UCSD-AML1 (cell line): ENCODE results near the gene HSF4.
A peak's percentile ranks its signal among the peaks of the same experiment; 100 is the strongest.

Experiments
- DNase-seq: peaks from one replicate; lab custom pipeline; 2025; ENCODE audit not compliant: unreplicated experiment; lab: John Stamatoyannopoulos, UW

Gene HSF4

GRCh38 chr16:67150047-67150832 lies 14.3 kb upstream of the HSF4 start:
- no peak for DNase-seq

- no peak for DNase-seq
Measured at GRCh38 chr16:67150833-67151396, 13.6 kb upstream of the HSF4 start, which contains the start of gene B3GNT9. TSS of gene B3GNT9 (minus strand) at chr16:67150998. CDS start at chr16:67150485, 513 bp downstream.

DNA sequence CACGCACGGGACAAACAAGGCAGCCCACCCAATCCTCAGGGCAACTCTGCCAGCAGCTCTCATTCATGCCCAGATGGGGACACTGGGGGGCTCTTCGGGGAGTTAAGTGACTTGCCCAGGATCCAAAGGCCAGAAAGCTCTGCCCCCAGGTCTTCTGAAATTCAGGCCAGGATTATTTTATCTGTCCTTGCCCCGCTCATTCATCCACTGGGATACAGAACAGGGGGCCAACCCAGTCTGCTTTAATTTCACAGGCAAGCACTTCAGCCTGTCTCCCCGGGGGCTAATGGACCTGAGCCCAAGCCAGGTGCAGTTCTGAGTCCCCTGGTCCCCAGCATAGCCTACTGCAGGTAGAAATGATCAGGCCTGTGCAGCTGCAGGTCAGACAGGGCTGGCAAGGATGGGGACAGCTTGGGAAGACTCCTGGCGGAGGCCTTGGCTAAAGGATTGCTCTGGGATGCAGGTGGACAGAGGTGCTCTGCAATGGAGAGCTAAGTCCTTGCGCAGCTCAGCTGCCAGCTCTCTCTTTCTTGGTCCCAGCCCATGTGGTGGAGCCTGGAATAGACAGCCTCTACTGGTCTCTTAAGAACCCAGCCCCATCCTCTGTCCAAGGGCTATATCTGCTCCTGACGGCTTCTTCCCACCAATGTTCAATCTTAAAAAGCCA lies 13.0 kb upstream of the HSF4 start:
- DNase-seq, result no peak

DNA sequence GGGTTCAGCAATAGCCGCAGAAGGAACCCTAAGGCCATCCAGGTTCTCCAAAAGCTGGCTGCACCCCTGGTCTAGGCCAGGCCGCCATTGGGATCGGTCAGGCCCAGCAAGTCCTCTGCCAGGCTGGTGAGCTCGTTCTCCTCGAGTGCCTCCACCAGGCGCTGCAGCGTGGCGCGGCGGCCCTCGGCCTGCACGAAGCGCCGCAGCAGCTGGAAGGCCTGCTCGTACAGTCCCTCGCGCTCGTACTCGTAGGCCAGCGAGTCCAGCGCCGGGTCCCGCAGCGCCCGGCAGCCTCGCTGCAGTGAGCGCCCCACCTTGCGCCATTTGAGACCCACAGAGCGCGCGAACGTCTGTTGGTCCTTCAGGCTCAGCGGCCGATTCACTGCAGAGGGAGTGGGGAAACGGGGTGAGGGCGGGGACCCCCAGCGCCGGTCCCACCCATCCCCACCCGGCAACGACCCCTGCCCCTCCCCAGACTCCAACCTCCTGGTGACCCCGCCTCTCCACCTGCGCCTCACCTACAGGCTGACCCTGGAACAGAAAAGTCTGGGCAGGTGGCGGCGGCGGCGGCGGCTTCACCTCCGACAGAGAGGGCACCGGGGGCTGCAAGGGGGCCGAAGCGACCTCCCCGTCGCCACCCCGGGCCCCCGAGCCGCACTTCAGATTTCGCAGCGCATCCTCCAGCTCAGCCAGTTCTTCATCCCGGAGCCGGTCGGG lies 9.8 kb upstream of the HSF4 start:
- no peak for DNase-seq

GRCh38 chr16:67155295-67156142 lies 9.0 kb upstream of the HSF4 start:
- peak; percentile 78 for DNase-seq

- no peak for DNase-seq
Measured at GRCh38 chr16:67156143-67156844, 8.3 kb upstream of the HSF4 start.

GRCh38 chr16:67157106-67157748 lies 7.3 kb upstream of the HSF4 start:
- DNase-seq, result no peak

DNA sequence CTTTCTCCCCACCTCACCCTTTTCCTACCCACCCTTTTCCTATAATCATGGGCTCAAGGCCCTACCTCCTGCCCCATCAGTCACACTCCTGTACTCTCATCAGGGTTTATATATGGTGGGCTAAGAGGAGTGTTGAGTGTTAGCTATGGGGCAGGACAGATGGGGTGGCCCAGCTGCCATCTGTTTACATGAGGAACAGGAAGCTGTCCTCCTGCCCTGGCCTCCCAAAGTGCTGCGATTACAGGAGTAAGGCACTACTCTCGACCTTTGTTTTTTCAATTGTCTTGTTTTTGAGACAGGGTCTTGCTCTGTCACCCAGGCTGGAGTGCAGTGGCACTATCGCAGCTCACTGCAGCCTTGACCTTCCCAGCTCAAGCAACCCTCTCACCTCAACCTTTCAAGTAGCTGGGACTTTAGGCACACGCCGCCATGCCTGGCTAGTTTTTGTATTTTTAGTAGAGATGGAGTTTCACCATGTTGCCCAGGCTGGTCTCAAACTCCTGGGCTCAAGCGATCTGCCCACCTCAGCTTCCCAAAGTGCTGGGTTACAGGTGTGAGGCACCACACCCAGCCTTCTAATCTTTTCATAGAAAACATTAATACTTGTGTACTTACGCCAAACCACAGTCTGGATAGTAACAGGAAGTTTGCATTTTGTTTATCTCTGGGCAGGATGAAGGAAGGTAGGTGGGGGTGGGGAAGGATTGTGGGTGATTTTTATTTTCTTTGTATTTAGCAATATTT lies 6.5 kb upstream of the HSF4 start:
- DNase-seq, result no peak

- peak; percentile 74 for DNase-seq
Measured at GRCh38 chr16:67158637-67159600, 5.6 kb upstream of the HSF4 start.

DNA sequence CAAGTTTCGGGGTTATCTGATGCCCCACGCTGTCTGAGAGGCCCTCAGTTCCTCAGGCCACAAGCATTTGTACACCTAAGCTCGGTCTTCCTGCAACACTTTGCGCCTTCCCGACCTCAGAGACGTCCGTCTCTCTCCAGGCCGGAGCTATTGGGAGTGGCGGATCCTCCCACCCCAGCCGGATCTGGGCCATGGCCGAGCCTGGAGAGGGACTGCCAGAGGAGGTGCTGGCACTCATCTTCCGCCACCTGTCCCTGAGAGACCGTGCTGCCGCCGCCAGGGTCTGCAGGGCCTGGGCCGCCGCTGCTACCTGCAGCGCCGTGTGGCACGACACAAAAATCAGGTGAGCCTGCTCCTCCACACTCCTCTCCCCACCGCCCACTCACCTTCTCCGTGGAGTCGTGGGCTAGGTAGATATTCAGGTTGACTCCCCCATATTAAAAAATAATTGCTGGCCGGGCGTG lies 2.9 kb upstream of the HSF4 start:
- DNase-seq, result no peak

DNA sequence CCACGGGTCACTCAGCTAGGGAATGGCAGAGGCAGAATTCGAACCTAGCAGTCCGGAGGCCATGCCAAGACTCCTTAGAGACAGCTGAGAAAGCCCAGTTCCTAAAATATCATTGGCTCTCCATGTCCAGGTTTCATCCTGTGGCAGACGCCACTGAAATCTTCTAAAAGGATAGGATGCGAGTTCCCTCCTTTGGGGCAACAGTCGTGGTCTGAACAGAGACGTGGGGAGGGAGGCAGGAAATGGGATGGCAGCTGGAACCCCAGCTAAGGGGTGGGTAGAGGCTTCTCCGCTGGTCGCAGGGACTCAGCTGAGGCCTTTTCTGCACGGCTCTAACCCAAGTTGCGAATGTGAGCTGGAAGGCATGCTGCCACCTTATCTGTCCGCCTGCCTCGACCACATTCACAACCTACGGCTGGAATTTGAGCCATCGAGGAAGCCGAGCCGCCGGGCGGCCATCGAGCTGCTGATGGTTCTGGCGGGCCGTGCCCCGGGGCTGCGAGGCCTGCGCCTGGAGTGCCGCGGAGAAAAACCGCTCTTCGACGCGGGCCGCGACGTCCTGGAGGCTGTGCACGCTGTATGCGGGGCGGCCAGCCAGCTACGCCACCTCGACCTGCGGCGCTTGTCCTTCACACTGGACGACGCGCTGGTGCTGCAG lies 1.9 kb upstream of the HSF4 start:
- DNase-seq, result no peak

DNA sequence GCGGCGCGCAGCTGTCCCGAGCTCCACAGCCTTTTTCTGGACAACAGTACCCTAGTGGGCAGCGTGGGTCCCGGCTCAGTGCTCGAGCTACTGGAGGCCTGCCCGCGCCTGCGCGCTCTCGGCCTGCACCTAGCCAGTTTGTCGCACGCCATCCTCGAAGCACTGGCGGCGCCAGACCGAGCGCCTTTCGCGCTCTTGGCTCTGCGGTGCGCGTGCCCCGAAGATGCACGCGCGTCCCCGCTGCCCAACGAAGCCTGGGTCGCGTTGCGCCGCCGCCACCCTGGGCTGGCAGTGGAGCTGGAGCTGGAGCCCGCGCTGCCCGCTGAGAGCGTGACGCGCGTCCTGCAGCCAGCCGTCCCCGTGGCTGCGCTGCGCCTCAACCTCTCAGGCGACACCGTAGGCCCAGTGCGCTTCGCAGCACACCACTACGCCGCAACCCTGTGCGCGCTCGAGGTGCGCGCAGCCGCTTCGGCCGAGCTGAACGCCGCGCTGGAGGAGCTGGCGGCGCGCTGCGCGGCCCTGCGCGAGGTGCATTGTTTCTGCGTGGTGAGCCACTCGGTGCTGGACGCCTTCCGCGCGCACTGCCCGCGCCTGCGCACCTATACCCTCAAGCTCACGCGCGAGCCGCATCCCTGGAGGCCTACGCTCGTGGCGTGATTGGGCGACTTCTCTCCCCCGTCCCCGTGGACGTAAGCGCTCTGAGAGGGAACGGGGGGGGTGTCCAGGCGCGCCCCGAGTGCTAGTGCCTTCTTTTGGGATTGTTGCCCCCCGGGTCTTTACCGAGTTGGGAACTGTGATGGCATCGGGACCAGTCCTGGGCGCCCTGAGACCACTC lies 1.2 kb upstream of the HSF4 start:
- no peak for DNase-seq

- no peak for DNase-seq
Measured at GRCh38 chr16:67163999-67164558, 466 bp upstream of the HSF4 start.

GRCh38 chr16:67165121-67166078 lies 855 bp downstream of the HSF4 start:
- no peak for DNase-seq

DNA sequence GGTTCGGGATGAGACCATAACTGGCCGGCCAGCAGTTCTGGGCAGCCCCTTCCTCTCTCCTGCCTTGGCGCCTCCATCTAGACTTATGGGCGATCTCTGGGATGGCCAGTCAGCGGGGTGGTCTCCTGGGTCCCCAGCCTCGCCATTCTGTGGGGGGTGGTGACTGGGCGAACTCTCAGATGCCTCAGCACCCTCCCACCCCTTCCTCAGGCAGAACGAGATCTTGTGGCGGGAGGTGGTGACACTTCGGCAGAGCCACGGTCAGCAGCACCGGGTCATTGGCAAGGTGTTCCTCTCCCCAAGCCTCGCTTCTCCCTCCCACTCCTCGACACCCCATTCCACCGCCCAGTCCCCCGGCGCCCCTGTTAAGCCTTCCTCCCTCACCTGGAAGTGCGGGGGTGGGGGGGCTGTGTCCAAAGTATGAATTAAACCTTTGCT lies 1.6 kb downstream of the HSF4 start:
- no peak for DNase-seq
